ENCODE results near the gene GLB1L3. TPM values are rescaled to one million over a fixed set of nuclear protein-coding genes. Genes with fewer than 3 reads are reported as not detected.

The GLB1L3 gene
- total RNA-seq (2022) (not detected in 2 replicates), Bru-seq, nascent RNA (percentile 2 among the genes with signal in this experiment), BruChase-seq, experiment 1, labeled RNA remaining after a 6-hour chase (percentile 5 among the genes with signal in this experiment), BruChase-seq, experiment 2, labeled RNA remaining after a 2-hour chase (percentile 6 among the genes with signal in this experiment)
- long read RNA-seq = 0 reads

GRCh38 chr11:134275534-134276395 lies at the start of gene GLB1L3:
GLB1L3 (plus strand) TSS chr11:134276379; CDS start chr11:134276741, 362 bp downstream.
- DNase-seq = no peak
- CTCF ChIA-PET = no interaction called here
- Mint-ChIP-seq H3K27me3 (ENCODE audit: unreplicated experiment) (peaks cover 98% of the 10 kb centered on the region), H3K36me3 (ENCODE audit: insufficient read depth, unreplicated experiment) (no peaks in the 10 kb centered on the region), H3K27ac (ENCODE audit: unreplicated experiment) (no peak within 1 kb of the TSS), H3K4me3 (ENCODE audit: low read depth, unreplicated experiment) (no peak within 1 kb of the TSS), H3K9me3 (ENCODE audit: low read depth, unreplicated experiment) (no peaks in the 10 kb centered on the region), H3K4me1 (ENCODE audit: low read depth, unreplicated experiment) (no peaks in the 10 kb centered on the region)
- BruUV-seq (replicated peaks) = no TSS peak
- peak; percentile 23 for TF ChIP-seq CTCF (IDR thresholded peaks at IDR 0.05; ENCODE audit: unreplicated experiment)
- intact Hi-C loops (cut with micrococcal nuclease; ENCODE audit: unreplicated experiment) = no loop called here

GRCh38 chr11:134226806-134227325 lies 49.3 kb upstream of the GLB1L3 start:
- no peak for DNase-seq
- H3K4me1 Mint-ChIP-seq (ENCODE audit: low read depth, unreplicated experiment) = peaks cover 48% of the 10 kb centered on the region
- H3K9me3 Mint-ChIP-seq (ENCODE audit: low read depth, unreplicated experiment) = no peaks in the 10 kb centered on the region
- H3K27ac Mint-ChIP-seq (ENCODE audit: unreplicated experiment) = no peak overlapping the region
- intact Hi-C loops (cut with micrococcal nuclease; ENCODE audit: unreplicated experiment) = no loop called here
- H3K4me3 Mint-ChIP-seq (ENCODE audit: low read depth, unreplicated experiment) = no peak overlapping the region
- no peaks in the 10 kb centered on the region for H3K27me3 Mint-ChIP-seq (ENCODE audit: unreplicated experiment)
- TF ChIP-seq CTCF (IDR thresholded peaks at IDR 0.05; ENCODE audit: unreplicated experiment) = no peak
- BruUV-seq (replicated peaks) = no TSS peak
- H3K36me3 Mint-ChIP-seq (ENCODE audit: insufficient read depth, unreplicated experiment) = peaks cover 33% of the 10 kb centered on the region
- CTCF ChIA-PET = interaction anchor here (0.6 kb wide), 1 partner anchor 125 kb away, joined by 5 read pairs; no protein-coding TSS in a partner anchor

- BruUV-seq (replicated peaks) = no TSS peak
- CTCF ChIA-PET = interaction anchor here (0.7 kb wide), 1 partner anchor 26 kb away, joined by 3 read pairs; no protein-coding TSS in a partner anchor
- no peaks in the 10 kb centered on the region for H3K27me3 Mint-ChIP-seq (ENCODE audit: unreplicated experiment)
- DNase-seq = no peak
- peaks cover 23% of the 10 kb centered on the region for H3K36me3 Mint-ChIP-seq (ENCODE audit: insufficient read depth, unreplicated experiment)
- TF ChIP-seq CTCF (IDR thresholded peaks at IDR 0.05; ENCODE audit: unreplicated experiment) = no peak
- H3K4me3 Mint-ChIP-seq (ENCODE audit: low read depth, unreplicated experiment) = no peak overlapping the region
- H3K4me1 Mint-ChIP-seq (ENCODE audit: low read depth, unreplicated experiment) = peaks cover 34% of the 10 kb centered on the region
- H3K9me3 Mint-ChIP-seq (ENCODE audit: low read depth, unreplicated experiment) = no peaks in the 10 kb centered on the region
- no peak overlapping the region for H3K27ac Mint-ChIP-seq (ENCODE audit: unreplicated experiment)
- intact Hi-C loops (cut with micrococcal nuclease; ENCODE audit: unreplicated experiment) = no loop called here
Measured at GRCh38 chr11:134228625-134229024, 47.6 kb upstream of the GLB1L3 start.

GRCh38 chr11:134229126-134229790 lies 46.9 kb upstream of the GLB1L3 start:
- TF ChIP-seq CTCF (IDR thresholded peaks at IDR 0.05; ENCODE audit: unreplicated experiment) = no peak
- no TSS peak for BruUV-seq (replicated peaks)
- Mint-ChIP-seq H3K27me3 (ENCODE audit: unreplicated experiment) (no peaks in the 10 kb centered on the region), H3K9me3 (ENCODE audit: low read depth, unreplicated experiment) (no peaks in the 10 kb centered on the region), H3K4me1 (ENCODE audit: low read depth, unreplicated experiment) (peaks cover 34% of the 10 kb centered on the region), H3K36me3 (ENCODE audit: insufficient read depth, unreplicated experiment) (peaks cover 16% of the 10 kb centered on the region), H3K4me3 (ENCODE audit: low read depth, unreplicated experiment) (no peak overlapping the region), H3K27ac (ENCODE audit: unreplicated experiment) (no peak overlapping the region)
- DNase-seq = no peak
- CTCF ChIA-PET = interaction anchor here (0.7 kb wide), 1 partner anchor 26 kb away, joined by 3 read pairs; no protein-coding TSS in a partner anchor
- intact Hi-C loops (cut with micrococcal nuclease; ENCODE audit: unreplicated experiment) = no loop called here

All from Calu3 (cell line).